Calu3 (cell line): ENCODE data around the gene SRSF2. TPM values are rescaled to one million over a fixed set of nuclear protein-coding genes. Genes with fewer than 3 reads are reported as not detected.
"Not testable (repeated sequence)": the region's sequence is repeated elsewhere in the genome, so short reads cannot be mapped to it uniquely, and the experiment has no call there.

Experiments used
- BruUV-seq: library from RNA; stranded (reverse); fragments of 400-500 nt; replicated peaks from 2 replicates; lab custom pipeline; 2021; lab: Mats Ljungman, UMichigan
- CTCF ChIA-PET: fragments of 300-600 bp; sonication (Branson Sonifier 250); formaldehyde crosslinking; loops from one replicate; lab custom pipeline; 2022; ENCODE audit warnings: antibody characterized with exemption; lab: Charles Lee
- DNase-seq: peaks from one replicate; pipeline ENCODE4 v3.0.0; 2022
- H3K27ac Mint-ChIP-seq: one replicate; pipeline ENCODE4 v1.8.0; 2022; ENCODE audit warnings: mixed read lengths; ENCODE audit not compliant: unreplicated experiment
- H3K27me3 Mint-ChIP-seq: one replicate; pipeline ENCODE4 v1.8.0; 2022; ENCODE audit warnings: mixed read lengths; ENCODE audit not compliant: unreplicated experiment
- H3K36me3 Mint-ChIP-seq: one replicate; pipeline ENCODE4 v1.8.0; 2022; ENCODE audit warnings: mild to moderate bottlenecking, moderate library complexity, mixed read lengths; ENCODE audit not compliant: insufficient read depth, unreplicated experiment
- H3K4me1 Mint-ChIP-seq: one replicate; pipeline ENCODE4 v1.8.0; 2022; ENCODE audit warnings: mild to moderate bottlenecking, low read depth, mixed read lengths; ENCODE audit not compliant: unreplicated experiment
- H3K4me3 Mint-ChIP-seq: one replicate; pipeline ENCODE4 v1.8.0; 2022; ENCODE audit warnings: mild to moderate bottlenecking, low read depth, moderate library complexity, mixed read lengths; ENCODE audit not compliant: unreplicated experiment
- H3K9me3 Mint-ChIP-seq: one replicate; pipeline ENCODE4 v1.8.0; 2022; ENCODE audit warnings: low read depth, mixed read lengths; ENCODE audit not compliant: unreplicated experiment
- CTCF ChIP-seq: fragments of 200-600 bp; IDR thresholded peaks from one replicate; pipeline ENCODE4 v1.8.0; 2022; ENCODE audit warnings: antibody characterized with exemption; ENCODE audit not compliant: unreplicated experiment
- intact Hi-C: fragments of 100-400 bp; cut with micrococcal nuclease; formaldehyde crosslinking; loops from one replicate; pipeline ENCODE4 v1.10.0; 2022; ENCODE audit not compliant: unreplicated experiment
- total RNA-seq: library from RNA; stranded (reverse); gene quantifications from 2 replicates; pipeline ENCODE4 v1.2.3, GENCODE V29; 2022

The SRSF2 gene
- total RNA-seq, 1 experiment from 2014 or later, result 238 TPM

- peaks cover 8% of the 10 kb centered on the region for H3K27me3 Mint-ChIP-seq
- H3K4me3 Mint-ChIP-seq, result peak within 1 kb of the TSS; percentile 66
- peaks cover 13% of the 10 kb centered on the region for H3K4me1 Mint-ChIP-seq
- intact Hi-C loops, result loop anchor here (10.0 kb wide), 1 partner anchor 66 kb away; the partner anchor contains the start of gene ST6GALNAC1
- TF ChIP-seq CTCF, result no peak
- H3K36me3 Mint-ChIP-seq, result peaks cover 35% of the 10 kb centered on the region
- H3K9me3 Mint-ChIP-seq, result no peaks in the 10 kb centered on the region
- CTCF ChIA-PET, result no interaction called here
- H3K27ac Mint-ChIP-seq, result no peak within 1 kb of the TSS
- no TSS peak for BruUV-seq
- DNase-seq, result peak; percentile 72
These were observed 26.1 kb downstream of the SRSF2 start, which contains the start of gene MXRA7 for GRCh38 chr17:76710863-76711611. Gene MXRA7 (minus strand): TSS chr17:76710965. CDS start chr17:76710946, 19 bp downstream.

- DNase-seq, BruUV-seq, H3K27ac Mint-ChIP-seq, H3K27me3 Mint-ChIP-seq, H3K9me3 Mint-ChIP-seq, CTCF ChIA-PET: not testable (repeated sequence)
- intact Hi-C loops, result loop anchor here (10.0 kb wide), 1 partner anchor 65 kb away; the partner anchor contains the start of gene ST6GALNAC1
- peak overlapping the region; percentile 46 for H3K4me3 Mint-ChIP-seq
- H3K4me1 Mint-ChIP-seq, result peaks cover 12% of the 10 kb centered on the region
- peaks cover 26% of the 10 kb centered on the region for H3K36me3 Mint-ChIP-seq
These were observed 26.9 kb downstream of the SRSF2 start for GRCh38 chr17:76709951-76710862.

DNA sequence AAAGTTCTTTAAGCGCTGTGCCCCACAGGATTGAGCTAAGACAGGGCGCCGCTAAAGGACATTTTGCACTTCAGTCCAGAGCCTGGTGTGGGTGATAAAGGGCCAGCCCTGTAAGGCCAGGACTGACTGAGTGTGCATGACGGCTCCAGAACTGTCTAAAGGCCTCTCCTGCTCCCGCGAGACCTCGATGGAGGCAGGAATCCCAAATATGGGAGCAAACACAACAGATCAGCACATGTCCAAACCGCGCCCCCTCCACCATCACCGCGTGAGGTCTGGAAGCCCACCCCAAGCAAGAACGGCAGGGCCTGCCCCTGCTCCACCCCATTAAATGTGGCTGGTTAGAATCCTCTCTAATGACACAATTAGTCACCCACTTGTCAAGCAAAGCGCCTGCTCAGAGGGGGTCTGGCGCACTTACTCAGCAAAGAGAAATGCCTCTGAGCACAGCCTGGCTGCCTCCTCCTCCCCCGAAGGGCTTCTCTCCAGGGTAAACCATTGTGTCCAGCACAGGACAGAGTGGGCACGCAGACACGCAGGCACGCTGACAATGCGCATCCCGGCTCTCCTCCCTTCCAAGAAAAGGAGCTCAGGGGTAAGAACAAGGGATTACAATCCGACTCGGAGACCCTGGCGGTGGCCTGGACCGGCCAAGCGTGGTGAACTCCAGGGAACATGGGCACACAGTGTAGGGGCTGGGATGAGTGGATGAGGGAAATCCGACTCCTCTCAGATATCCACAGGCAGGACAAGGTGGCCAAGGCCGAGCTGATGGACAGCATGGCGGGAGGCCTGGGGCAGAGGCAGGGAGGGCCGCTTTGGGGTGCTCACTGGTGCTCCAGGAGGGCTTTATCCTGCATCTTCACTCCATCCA is 27.8 kb downstream of the SRSF2 start:
- CTCF ChIA-PET, result interaction anchor here (1.5 kb wide), 1 partner anchor 14 kb away, joined by 4 read pairs; no protein-coding TSS in a partner anchor
- DNase-seq, result no peak
- BruUV-seq, result no TSS peak
- intact Hi-C loops, result no loop called here
- peaks cover 18% of the 10 kb centered on the region for H3K36me3 Mint-ChIP-seq
- peaks cover 3% of the 10 kb centered on the region for H3K4me1 Mint-ChIP-seq
- no peak for TF ChIP-seq CTCF
- H3K9me3 Mint-ChIP-seq, result no peaks in the 10 kb centered on the region
- no peak overlapping the region for H3K27ac Mint-ChIP-seq
- peaks cover 8% of the 10 kb centered on the region for H3K27me3 Mint-ChIP-seq
- peak overlapping the region; percentile 46 for H3K4me3 Mint-ChIP-seq

DNA sequence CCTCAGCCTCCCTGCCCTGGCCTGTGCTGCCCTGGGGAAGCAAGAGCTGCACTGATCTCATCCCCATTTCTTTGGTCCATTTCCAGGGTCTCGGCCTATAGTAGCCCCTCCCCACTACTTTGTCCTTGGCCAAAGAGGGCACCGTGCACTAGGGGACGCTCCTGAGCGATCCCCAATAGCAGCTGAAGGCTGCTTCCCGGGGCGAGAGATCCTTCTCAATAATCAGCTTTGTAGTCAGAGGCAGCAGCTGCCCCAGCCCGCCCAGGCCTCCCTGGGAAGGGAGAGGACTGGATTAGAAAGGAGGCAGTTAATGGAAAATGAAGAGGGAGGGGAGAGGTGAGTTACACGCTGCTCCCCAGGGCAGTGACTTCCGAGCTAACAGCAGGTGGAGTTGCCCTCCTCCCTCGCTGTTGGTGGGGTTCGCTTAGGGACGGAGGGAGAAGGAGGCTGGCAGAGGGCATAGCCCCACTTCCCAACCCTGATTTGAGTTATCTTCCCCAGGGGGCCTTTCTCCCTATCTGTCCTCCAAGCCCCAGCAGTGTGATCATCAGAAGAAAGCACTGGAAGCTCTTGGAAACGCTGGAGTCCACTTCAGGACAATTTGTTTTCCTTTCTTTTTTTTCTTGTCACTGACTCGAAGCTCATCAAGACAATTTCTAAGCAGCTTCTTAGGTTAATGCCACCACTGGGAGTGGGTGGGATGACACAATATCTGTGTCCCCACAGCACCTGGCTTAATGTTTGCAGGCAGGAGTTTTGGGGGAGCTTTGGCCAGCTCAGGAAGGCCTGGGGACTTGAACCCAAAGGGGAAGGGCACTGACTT is 28.9 kb downstream of the SRSF2 start:
- TF ChIP-seq CTCF, result no peak
- H3K4me3 Mint-ChIP-seq, result no peak overlapping the region
- H3K36me3 Mint-ChIP-seq, result peaks cover 16% of the 10 kb centered on the region
- intact Hi-C loops, result no loop called here
- no peak for DNase-seq
- no peaks in the 10 kb centered on the region for H3K9me3 Mint-ChIP-seq
- H3K27ac Mint-ChIP-seq, result no peak overlapping the region
- BruUV-seq, result no TSS peak
- H3K4me1 Mint-ChIP-seq, result no peaks in the 10 kb centered on the region
- CTCF ChIA-PET, result interaction anchor here (1.5 kb wide), 1 partner anchor 13 kb away, joined by 4 read pairs; no protein-coding TSS in a partner anchor
- peaks cover 8% of the 10 kb centered on the region for H3K27me3 Mint-ChIP-seq
